ENCODE measurements around the gene INAFM2.

DNA sequence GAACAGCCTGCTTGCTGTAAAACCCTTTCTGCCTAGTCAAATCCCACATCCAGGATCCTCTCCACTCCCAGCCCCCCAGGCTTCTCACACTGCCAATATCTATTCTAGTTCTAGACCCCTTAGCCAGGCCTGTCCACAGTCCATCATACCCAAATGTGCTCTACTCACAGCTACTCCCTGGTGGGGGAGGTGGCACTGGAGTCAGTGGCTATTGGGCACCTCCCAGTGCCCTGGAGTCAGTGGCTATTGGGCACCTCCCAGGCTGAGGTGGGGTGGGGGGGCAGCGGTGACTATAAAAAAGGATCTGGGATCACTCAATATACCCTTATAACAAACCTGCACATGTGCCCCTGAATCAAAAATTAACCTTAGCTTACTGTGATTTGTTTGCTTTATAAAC lies 33.8 kb downstream of the INAFM2 start:
- TF ChIP-seq, protein P1, sequence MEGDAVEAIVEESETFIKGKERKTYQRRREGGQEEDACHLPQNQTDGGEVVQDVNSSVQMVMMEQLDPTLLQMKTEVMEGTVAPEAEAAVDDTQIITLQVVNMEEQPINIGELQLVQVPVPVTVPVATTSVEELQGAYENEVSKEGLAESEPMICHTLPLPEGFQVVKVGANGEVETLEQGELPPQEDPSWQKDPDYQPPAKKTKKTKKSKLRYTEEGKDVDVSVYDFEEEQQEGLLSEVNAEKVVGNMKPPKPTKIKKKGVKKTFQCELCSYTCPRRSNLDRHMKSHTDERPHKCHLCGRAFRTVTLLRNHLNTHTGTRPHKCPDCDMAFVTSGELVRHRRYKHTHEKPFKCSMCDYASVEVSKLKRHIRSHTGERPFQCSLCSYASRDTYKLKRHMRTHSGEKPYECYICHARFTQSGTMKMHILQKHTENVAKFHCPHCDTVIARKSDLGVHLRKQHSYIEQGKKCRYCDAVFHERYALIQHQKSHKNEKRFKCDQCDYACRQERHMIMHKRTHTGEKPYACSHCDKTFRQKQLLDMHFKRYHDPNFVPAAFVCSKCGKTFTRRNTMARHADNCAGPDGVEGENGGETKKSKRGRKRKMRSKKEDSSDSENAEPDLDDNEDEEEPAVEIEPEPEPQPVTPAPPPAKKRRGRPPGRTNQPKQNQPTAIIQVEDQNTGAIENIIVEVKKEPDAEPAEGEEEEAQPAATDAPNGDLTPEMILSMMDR (IDR thresholded peaks at IDR 0.05) = no peak
- TF ChIP-seq POLR2A (IDR thresholded peaks at IDR 0.05) = no peak
- TF ChIP-seq EP300 (IDR thresholded peaks at IDR 0.05) = no peak

Data from tibial nerve (tissue), 4 donors.